ENCODE measurements around the gene TDRD9.
"Not testable (repeated sequence)": the region's sequence is repeated elsewhere in the genome, so short reads cannot be mapped to it uniquely, and the experiment has no call there.

TDRD9 gene

DNA sequence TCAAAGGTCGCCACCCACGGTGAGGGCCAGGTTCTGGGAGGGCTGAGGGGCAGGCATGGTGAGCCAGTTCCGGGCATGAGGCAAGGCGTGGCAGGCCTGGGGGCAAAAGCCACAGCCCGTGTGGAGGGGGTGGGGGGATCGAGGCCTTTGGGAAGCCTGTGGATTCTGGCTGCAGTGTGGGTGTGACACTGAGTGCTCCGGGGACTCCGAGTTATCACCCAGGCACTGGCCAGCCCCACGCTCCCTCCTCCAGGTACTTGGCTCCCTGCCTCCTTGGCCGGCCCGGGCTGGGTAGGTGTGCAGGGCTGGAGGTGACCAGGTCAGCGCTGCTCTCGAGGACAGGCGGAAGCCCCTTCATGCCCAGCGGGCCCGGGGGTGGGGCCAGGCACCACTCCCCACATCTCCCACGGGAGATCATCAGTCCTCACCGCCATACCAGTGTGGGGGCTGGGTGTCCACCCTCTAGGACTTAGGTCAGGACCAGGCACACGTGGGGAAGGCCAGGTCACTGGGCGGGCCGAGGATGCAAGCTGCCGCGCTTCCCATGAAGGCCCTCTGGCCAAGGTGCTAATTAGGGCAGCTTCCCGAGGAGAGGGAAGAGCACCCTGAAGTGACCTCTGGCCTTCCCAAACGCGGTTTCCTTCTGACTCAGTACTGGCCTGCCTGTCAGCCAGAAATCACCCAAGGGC is 34.1 kb upstream of the TDRD9 start:
- no peak for DNase-seq

- DNase-seq: no peak
Measured at GRCh38 chr14:103894723-103895059, 33.6 kb upstream of the TDRD9 start.

GRCh38 chr14:103896578-103896977 is 31.7 kb upstream of the TDRD9 start:
- no peak for DNase-seq

GRCh38 chr14:103897075-103897947 is 30.9 kb upstream of the TDRD9 start:
- no peak for DNase-seq

GRCh38 chr14:103898204-103898603 is 30.1 kb upstream of the TDRD9 start:
- no peak for DNase-seq

GRCh38 chr14:103898711-103899110 is 29.5 kb upstream of the TDRD9 start:
- no peak for DNase-seq

DNA sequence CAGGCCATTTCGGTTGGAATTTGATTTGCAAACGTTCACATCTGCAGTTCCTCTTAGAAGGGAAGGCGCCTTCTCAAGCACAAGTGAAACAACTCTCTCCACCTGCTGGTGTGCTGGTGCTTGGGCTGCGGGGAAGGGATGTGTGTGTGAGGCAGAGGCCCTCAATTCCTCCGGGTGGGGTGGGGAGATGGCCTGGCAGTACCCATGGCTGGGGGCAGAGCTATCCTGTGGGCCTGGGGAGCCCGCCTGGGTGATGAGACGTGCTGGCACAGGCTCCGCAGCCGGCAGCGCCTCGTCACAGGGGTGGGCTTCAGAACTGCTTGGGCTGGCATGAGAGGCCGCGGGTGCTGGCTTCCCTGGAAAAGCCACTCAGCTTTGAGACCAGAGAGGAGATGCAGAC is 28.9 kb upstream of the TDRD9 start:
- DNase-seq: no peak

DNA sequence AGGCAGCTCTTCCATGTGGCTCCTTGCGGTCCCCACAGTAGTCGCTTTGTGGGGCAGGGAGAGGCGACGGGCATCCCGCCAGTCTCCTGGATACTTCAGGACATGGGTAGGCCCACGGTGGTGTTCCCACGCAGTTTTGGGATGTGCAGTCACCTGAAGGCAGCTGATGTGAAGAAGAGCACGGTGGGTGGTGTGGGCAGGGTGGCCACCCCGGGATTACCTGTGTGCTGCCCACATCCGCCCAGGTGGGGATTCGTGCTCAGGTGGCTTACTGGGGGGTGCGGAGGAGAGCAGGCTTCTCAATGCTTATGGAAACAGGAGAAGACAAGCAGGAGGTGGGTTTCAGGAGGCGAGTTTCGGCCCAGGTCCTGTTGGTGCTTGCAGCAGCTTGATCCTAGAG is 28.4 kb upstream of the TDRD9 start:
- DNase-seq: no peak

DNA sequence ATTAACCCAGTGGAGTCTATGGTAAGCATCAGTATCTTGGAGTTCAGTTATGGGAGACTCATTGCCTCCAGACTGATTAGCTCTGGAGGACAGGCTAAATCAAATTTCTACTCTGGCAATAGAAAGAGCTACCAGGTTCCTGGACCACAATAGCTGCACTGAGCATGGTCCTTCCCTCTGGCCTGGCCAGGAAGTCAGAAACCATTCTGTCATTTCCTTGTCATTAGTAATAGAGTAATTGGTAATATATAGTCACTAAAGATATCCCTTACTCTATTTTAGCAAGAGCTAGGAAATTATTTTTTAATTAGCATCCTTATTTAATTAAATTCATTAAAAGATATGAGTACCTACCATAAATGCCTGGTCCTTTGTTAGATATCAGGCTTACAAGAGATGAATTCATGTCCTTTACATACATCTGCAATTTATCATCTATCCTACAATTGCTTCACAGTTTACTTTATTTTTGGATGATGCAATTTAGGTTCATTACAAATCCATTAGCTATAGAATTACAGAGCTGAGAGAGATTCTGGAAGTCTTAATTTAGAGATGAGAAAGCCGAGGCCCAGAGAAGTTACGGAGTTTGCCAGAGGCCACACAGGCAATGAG is 23.7 kb upstream of the TDRD9 start:
- DNase-seq: no peak

GRCh38 chr14:103905842-103906456 is 22.3 kb upstream of the TDRD9 start:
- no peak for DNase-seq

DNA sequence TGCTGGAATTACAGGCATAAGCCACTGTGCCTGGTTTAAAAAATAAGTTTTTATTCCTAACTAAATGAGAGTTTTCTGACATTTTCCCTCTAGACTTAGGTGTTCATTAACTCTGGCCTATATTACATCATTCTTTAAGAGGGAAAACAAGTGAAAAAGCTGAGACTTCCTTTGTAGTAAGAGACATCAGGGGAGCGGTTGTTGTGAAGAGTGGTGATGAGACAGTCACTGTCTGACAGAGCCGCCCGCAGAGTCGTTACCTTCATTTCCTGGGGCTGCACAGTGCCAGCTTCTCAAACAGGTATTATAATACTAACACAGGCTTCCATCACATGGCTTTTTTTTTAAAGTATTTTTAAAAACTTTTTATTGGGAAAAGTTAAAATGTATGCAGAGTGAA is 19.7 kb upstream of the TDRD9 start:
- no peak for DNase-seq

- DNase-seq: no peak
Measured at GRCh38 chr14:103909531-103910261, 18.6 kb upstream of the TDRD9 start.

- peak; percentile 50 for DNase-seq
Measured at GRCh38 chr14:103910262-103910935, 17.9 kb upstream of the TDRD9 start.

- no peak for DNase-seq
Measured at GRCh38 chr14:103910984-103911383, 17.3 kb upstream of the TDRD9 start.

DNA sequence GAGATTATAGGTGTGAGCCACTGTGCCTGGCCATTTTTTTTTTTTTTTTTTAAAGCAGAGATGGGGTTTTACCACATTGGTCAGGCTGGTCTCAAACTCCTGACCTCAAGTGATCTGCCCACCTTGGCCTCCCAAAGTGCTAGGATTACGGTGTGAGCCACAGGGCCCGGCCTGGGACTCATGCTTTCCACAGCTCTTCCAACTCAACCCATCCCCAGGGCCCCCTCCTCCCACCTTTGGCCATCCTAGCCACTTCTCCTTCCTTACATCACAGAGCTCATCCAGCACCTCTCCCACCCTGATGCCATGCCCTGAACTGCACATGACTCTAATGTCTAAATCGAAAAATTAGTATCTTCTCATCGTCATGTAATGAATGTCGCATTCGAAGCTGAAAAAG is 12.6 kb upstream of the TDRD9 start:
- DNase-seq: no peak

- DNase-seq: no peak
Measured at GRCh38 chr14:103916636-103917262, 11.5 kb upstream of the TDRD9 start.

- peak; percentile 95 for DNase-seq
Measured at GRCh38 chr14:103920981-103921854, 7.0 kb upstream of the TDRD9 start.

GRCh38 chr14:103921855-103922200 is 6.4 kb upstream of the TDRD9 start:
- not testable (repeated sequence) for DNase-seq

- no peak for DNase-seq
Measured at GRCh38 chr14:103923863-103924262, 4.4 kb upstream of the TDRD9 start.

DNA sequence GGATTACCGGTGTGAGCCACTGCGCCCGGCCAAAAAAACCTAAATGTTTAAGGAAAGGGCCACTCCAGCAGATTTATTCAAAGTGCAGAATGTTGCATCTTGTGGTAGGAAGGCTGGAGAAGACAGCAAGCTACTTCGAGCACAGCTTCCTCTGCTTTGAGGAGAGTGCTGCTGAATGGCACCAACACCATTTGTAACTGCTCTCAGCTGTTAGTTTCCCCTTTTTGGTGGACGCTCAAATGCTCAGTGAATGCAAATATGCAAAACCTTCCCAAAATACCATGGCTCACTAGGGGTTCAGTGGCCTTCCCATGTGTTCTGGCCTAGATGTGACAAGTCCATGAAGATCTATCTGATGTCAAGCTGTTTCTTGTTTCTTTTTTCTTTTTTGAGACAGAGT is 2.9 kb upstream of the TDRD9 start:
- no peak for DNase-seq

- no peak for DNase-seq
Measured at GRCh38 chr14:103927566-103927965, 690 bp upstream of the TDRD9 start.
